ENCODE measurements around the gene DNAJA1.

- TF ChIP-seq POLR2A (IDR thresholded peaks at IDR 0.05) (no peak), CTCF (IDR thresholded peaks at IDR 0.05) (no peak)
Observed at GRCh38 chr9:33023661-33024060, 1.4 kb upstream of the DNAJA1 start.
